Measurements from ENCODE around the gene MPHOSPH9.

- TF ChIP-seq MAX (IDR thresholded peaks at IDR 0.05; ENCODE audit: insufficient read depth, insufficient read length) (no peak), CTCF (IDR thresholded peaks at IDR 0.05; ENCODE audit: extremely low read depth in 1 of 2, insufficient read depth in 1 of 2, low read depth in 1 of 2, low read length in 2 of 2) (no peak), EZH2 (IDR thresholded peaks at IDR 0.05; ENCODE audit: borderline replicate concordance, low read depth, low read length, severe bottlenecking) (no peak), MYC (IDR thresholded peaks at IDR 0.05; ENCODE audit: low read depth, low read length) (no peak), POLR2AphosphoS5 (IDR thresholded peaks at IDR 0.05; ENCODE audit: insufficient read depth, low read depth, low read length) (no peak), POLR2A (IDR thresholded peaks at IDR 0.05; ENCODE audit: low read depth, low read length) (no peak), FOS (IDR thresholded peaks at IDR 0.05; ENCODE audit: borderline replicate concordance, insufficient read depth, low read length) (no peak), JUN (IDR thresholded peaks at IDR 0.05; ENCODE audit: borderline replicate concordance, insufficient read depth, insufficient read length, low read depth) (no peak), GATA2 (IDR thresholded peaks at IDR 0.05; ENCODE audit: insufficient read depth, insufficient read length, low read depth, low read length) (no peak)
These were observed 7.5 kb downstream of the MPHOSPH9 start for GRCh38 chr12:123225443-123225842.
